ENCODE data around the gene NAPB.
A peak's percentile ranks its signal among the peaks of the same experiment; 100 is the strongest.

NAPB gene

GRCh38 chr20:23367770-23368169 is 53.5 kb downstream of the NAPB start:
- no peak for TF ChIP-seq CTCF (IDR thresholded peaks at IDR 0.05)
- no peaks in the 10 kb centered on the region for H3K9me3 ChIP-seq
- peaks cover 24% of the 10 kb centered on the region in 2 experiments for H3K4me1 ChIP-seq (ENCODE audit: control insufficient read depth in 1 of 2, insufficient read depth in 1 of 2, low read depth in 1 of 2, low read length in 1 of 2)
- H3K36me3 ChIP-seq, result peaks cover 57% of the 10 kb centered on the region
- no peaks in the 10 kb centered on the region for H3K27me3 ChIP-seq
- no peak overlapping the region for H3K27ac ChIP-seq
- H3K4me3 ChIP-seq (ENCODE audit: low read depth in 1 of 2, low read length in 1 of 2), result no peak overlapping the region

GRCh38 chr20:23366384-23366783 is 54.9 kb downstream of the NAPB start:
- TF ChIP-seq CTCF (IDR thresholded peaks at IDR 0.05), result no peak
- H3K36me3 ChIP-seq, result peaks cover 43% of the 10 kb centered on the region
- peak overlapping the region; percentile 69 for H3K27ac ChIP-seq
- no peaks in the 10 kb centered on the region for H3K9me3 ChIP-seq
- no peaks in the 10 kb centered on the region for H3K27me3 ChIP-seq
- peaks cover 28 to 29% of the 10 kb centered on the region in 2 experiments for H3K4me1 ChIP-seq (ENCODE audit: control insufficient read depth in 1 of 2, insufficient read depth in 1 of 2, low read depth in 1 of 2, low read length in 1 of 2)
- no peak overlapping the region for H3K4me3 ChIP-seq (ENCODE audit: low read depth in 1 of 2, low read length in 1 of 2)

- no peaks in the 10 kb centered on the region for H3K9me3 ChIP-seq
- peaks cover 35% of the 10 kb centered on the region for H3K36me3 ChIP-seq
- H3K4me3 ChIP-seq (ENCODE audit: low read depth in 1 of 2, low read length in 1 of 2), result no peak overlapping the region
- H3K27ac ChIP-seq, result peak overlapping the region; percentile 69
- no peak for TF ChIP-seq CTCF (IDR thresholded peaks at IDR 0.05)
- H3K4me1 ChIP-seq (ENCODE audit: control insufficient read depth in 1 of 2, insufficient read depth in 1 of 2, low read depth in 1 of 2, low read length in 1 of 2), result peaks cover 36 to 37% of the 10 kb centered on the region in 2 experiments
- H3K27me3 ChIP-seq, result no peaks in the 10 kb centered on the region
Measured at GRCh38 chr20:23365390-23366165, 55.7 kb downstream of the NAPB start.

DNA sequence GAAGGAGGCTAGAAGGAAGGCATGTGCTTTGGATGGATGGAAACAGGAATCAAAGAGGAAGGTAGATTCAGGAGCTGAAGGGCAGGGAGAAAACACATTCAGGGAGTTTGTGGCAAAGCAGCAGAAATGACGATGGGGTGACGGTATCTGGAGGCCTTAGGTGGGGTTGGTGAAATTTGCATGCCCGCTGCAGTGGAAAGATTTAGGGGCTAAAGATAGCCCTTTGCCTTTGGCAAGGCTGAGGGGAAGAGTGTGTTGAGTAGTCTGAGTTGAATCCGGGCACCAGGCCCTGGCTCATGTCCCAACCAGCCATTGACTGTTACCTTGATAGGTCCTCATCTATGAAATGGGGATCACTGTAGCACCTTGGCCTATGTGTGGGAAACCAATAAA is 58.0 kb downstream of the NAPB start:
- TF ChIP-seq CTCF (IDR thresholded peaks at IDR 0.05), result no peak
- Histone ChIP-seq H3K4me1 (ENCODE audit: control insufficient read depth in 1 of 2, insufficient read depth in 1 of 2, low read depth in 1 of 2, low read length in 1 of 2) (peaks cover 47 to 51% of the 10 kb centered on the region in 2 experiments), H3K4me3 (ENCODE audit: low read depth in 1 of 2, low read length in 1 of 2) (peak overlapping the region; percentile 77 to 86), H3K36me3 (peaks cover 12% of the 10 kb centered on the region), H3K27ac (peak overlapping the region; percentile 99), H3K27me3 (no peaks in the 10 kb centered on the region), H3K9me3 (no peaks in the 10 kb centered on the region)

GRCh38 chr20:23362392-23363256 is 58.7 kb downstream of the NAPB start:
- peak overlapping the region; percentile 77 to 86 for H3K4me3 ChIP-seq (ENCODE audit: low read depth in 1 of 2, low read length in 1 of 2)

More at GRCh38 chr20:23362392-23363256, 58.7 kb downstream of the NAPB start:
- TF ChIP-seq CTCF (IDR thresholded peaks at IDR 0.05), result no peak
- H3K27ac ChIP-seq, result peak overlapping the region; percentile 99
- no peaks in the 10 kb centered on the region for H3K9me3 ChIP-seq
- no peaks in the 10 kb centered on the region for H3K27me3 ChIP-seq
- H3K36me3 ChIP-seq, result peaks cover 12% of the 10 kb centered on the region
- H3K4me1 ChIP-seq (ENCODE audit: control insufficient read depth in 1 of 2, insufficient read depth in 1 of 2, low read depth in 1 of 2, low read length in 1 of 2), result peaks cover 48 to 53% of the 10 kb centered on the region in 2 experiments

Measured in neutrophil (primary cell).